Head of caudate nucleus (tissue), 42 donors: ENCODE data around the gene LCOR.

Experiments
- DNase-seq, 42 donors: peaks; one replicate each; pipeline versions ENCODE4 v3.0.0 to v3.0.0-alpha.2; 2020 to 2021; ENCODE audit warnings: mixed read lengths in 7 of 42
- intact Hi-C: fragments of 100-400 bp; cut with DNase I; formaldehyde crosslinking; loops from one replicate; pipeline ENCODE4 v1.15.0; 2022

LCOR gene

GRCh38 chr10:96998329-96998888, 166.3 kb downstream of the LCOR start:
- intact Hi-C loops = no loop called here
- DNase-seq = no peak

DNA sequence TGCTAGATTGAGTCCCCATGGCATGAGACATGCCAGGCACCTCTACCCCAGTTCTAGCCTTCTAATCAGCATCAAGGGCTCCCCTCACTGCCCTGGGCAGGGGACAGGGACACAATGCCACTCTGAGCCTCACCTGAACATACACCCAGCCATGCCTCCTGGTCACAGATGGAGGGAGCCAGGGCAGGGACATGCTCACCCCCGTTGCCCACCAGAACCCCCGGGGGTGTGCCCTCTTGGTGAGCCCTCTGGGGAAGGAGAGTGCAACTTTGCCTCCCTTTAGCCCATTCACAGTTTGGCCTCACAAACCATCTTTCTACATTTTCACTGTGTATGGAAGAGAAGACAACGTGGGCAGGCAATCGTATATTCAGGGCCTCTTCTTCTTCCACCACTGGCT, 167.2 kb downstream of the LCOR start:
- intact Hi-C loops = no loop called here
- DNase-seq = peak in 1 of 42 donors; percentile 1

GRCh38 chr10:96999987-97000386, 167.9 kb downstream of the LCOR start:
- DNase-seq = peak in 1 of 42 donors; percentile 2
- intact Hi-C loops = no loop called here

DNA sequence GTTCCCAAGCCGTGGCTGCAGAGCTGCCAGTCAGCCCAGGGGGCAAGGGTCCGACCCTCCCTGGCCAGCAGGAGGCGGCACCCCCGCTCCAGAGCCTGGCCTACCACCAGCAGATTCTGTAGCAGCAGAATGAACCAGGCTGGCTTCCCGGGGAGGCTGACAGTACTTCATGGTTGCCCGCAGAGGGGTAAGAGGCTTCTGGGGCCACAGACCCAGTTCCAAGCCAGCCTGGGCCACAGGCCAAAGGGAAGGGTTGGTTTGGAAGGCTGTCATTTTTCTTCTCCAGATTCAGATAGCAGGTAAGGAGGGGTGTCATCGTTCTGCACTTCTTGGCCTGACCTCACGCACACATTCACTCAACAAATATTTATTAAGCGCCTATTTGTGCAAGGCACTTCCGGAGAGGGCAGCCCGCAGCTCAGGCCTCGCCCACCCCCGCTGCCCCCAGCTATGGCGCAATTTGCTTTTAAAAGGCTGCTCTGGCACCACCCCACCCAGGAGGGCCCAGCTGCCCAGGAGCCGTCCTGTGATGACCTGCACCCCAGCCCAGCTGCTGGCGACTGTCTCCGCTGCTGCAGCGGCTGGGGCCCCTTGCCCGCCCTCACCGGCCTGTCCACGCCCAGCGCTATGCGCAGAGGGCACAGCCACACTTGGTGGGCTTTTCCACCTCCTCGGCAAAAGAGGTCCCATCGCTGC, 168.5 kb downstream of the LCOR start:
- DNase-seq = peak in 1 of 42 donors; percentile 5
- intact Hi-C loops = no loop called here

DNA sequence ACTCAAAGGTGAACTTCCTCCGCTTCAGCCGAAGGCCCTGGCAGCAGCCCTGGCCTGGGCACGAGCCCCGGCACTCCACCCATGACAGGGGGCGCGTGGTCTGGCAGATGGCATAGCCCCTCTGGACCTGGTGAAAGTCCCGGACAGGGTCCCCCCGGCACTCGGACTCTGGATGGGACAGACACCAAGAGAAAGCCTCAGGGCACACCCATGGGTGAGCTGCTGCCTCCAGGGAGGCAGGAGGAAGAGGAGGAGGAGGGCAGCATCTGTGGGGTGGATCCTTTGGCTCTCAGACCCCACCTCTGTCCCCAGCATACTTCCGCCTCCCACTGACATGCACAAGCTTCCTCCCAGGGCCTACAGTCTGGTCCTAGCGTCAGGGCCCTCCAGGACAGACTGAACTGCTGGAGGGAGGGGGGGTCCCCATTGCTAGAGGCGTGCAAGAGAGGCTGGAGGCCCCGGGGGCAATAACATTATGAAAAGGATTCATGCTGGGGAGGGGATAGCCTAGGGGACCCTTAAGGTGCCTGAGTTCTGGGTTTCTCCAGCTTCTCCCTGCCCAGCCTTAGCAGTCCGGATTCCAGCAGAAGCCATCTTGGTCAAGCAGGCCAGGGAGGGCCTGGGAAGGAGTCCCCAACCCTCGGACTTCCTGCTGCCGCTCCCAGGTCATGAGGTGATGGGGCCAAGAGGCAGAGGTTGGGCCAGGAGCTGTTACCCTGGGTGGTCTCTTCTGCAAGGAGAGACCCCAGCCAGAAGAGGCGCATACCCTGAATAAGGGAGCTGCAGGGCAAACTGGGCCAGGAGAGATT, 169.3 kb downstream of the LCOR start:
- intact Hi-C loops = no loop called here
- peak in 1 of 42 donors; percentile 4 for DNase-seq

DNA sequence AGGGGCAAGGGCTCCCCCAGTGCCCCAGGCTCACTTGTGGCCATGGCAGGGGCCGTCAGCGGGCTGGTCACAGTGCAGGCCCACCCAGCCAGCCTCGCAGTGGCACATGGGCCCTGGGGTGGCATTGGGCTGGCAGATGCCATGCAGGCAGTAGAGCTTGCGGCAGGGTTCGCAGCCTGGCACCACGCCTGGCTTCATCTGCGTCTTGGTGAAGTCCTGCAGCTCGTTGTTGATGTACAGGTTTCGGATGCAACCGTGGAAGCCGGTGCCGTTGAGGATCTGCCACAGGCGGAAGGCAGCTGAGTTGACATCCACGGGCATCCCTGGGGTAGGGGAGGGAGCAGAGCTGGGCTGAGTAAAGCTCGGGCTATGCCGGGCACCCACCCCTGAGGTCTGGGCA, 170.6 kb downstream of the LCOR start:
- DNase-seq = peak in 1 of 42 donors; percentile 6
- intact Hi-C loops = no loop called here

- intact Hi-C loops = no loop called here
These were observed 171.2 kb downstream of the LCOR start for GRCh38 chr10:97003151-97003803.

DNA sequence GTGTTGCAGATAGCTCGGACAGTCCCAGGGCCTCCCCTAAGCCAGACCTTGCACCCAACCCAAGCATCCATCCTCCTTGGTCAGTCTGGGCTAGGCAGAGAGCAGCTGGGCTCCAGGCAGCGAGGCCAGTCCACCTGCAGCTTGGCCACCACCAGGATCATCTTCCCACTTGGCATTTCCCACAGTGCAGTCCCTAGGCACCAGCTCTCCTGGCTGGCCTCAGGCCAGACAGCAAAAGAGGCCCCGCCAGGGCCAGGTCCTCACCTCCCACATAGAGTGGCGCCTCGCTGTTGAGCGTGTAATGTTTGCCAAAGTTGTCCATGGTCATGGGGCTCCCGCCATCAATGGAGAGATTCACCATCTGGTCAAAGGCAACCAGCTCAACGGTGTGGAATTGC, 171.7 kb downstream of the LCOR start:
- intact Hi-C loops = no loop called here
- no peak for DNase-seq

More at GRCh38 chr10:97003151-97003803, 171.2 kb downstream of the LCOR start:
- no peak for DNase-seq

- peak in 1 of 42 donors; percentile 0 for DNase-seq
- intact Hi-C loops = no loop called here
These were observed 172.5 kb downstream of the LCOR start for GRCh38 chr10:97004591-97004990.

DNA sequence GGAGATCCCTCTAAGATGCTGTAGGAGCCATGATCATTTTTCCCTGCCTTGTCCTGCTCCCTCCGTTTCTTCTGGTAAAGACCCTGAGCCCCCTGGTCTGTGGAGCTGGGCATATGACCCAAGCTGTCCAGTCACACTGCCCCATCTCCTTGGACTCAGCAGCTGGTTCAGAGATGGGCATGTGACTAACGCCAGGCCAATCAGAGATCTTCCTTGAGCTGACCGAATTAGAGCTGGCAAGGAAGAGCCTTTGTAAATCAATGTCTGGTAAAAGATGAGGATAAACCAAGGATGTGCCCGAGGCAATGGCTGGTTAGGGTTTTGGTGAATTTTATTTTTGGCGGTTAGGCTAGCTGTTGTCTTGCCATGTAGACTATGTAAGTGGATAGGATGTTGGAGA, 173.3 kb downstream of the LCOR start:
- DNase-seq = no peak
- intact Hi-C loops = no loop called here

DNA sequence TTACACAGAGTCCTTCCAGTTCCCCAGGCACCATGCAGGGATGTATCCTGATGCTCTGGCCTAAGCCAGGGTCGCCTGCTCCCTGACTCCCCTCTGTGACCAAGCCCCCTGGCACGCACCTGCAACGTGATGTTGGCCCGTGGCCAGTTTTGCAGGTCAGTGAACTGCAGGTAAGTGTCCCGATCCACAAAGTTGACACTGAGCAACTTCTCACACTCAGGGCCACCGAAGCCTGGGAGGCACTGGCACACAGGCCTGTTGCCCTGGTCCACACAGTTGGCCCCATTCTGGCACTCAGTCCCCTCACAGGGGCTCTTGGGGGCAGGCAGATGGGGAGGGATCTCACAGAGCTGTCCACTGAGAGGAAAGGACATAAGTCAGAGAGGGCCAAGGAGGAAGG, 174.3 kb downstream of the LCOR start:
- intact Hi-C loops = no loop called here
- peak in 1 of 42 donors; percentile 2 for DNase-seq

DNA sequence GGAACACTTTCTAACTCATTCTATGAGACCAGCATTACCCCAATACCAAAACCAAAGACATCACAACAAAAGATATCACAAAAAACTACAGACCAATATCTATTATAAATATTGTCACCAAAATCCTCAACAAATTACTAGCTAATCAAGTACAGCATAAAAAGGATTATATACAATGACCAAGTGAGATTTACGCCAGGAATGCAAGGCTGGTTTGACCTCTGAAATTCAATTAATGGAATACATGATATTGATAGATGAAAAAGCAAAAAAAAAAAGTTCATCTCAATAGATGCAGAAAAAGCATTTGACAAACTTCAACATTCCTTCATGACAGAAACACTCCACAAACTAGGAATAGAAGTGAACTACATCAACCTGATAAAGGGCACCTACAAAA, 175.3 kb downstream of the LCOR start:
- DNase-seq = no peak
- intact Hi-C loops = no loop called here

- DNase-seq = peak in 1 of 42 donors; percentile 9
- intact Hi-C loops = no loop called here
These were observed 178.7 kb downstream of the LCOR start for GRCh38 chr10:97010695-97011206.

DNA sequence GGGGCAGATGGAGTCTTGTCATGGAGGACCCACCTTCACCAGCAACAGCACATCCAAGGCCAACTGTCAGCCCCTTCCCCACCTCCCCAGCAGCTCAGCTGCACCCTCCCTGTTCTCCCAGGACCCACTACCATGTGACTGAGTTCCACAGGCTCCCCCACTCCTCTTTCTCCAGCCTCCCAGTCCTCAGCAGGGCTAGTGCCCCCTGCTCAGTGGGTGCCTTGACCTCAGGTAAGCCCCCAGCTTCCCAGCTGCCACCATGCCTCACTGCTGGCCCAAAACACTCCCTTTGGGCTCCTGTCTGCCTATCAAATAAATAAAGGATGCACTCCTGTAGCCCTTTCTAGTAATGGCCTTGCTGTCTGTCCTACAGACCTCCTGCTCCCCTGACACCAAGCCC, 179.3 kb downstream of the LCOR start:
- intact Hi-C loops = no loop called here
- DNase-seq = peak in 2 of 42 donors; percentile 8 to 21

DNA sequence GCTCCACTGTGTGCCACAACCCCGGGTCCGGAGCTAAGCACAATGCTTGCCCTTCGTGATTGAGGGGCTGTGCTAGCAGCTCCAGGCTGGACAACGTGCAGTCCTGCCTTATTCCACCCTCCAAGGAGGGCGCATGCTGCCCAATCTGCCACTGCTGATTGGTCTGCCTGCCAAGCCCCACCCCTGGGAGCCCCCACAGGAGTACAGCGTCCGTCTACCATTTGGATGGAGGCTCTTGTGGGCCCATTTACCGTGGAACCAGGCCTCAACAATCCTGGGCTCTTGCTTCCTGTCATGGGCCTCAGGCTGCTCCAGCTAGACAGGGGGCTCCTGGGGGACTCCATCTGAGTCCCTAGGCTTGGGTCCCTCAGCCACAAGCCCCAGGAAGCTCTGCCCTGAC, 180.4 kb downstream of the LCOR start:
- intact Hi-C loops = no loop called here
- peak in 2 of 42 donors; percentile 10 to 33 for DNase-seq

- peak in 2 of 42 donors; percentile 1 to 16 for DNase-seq
- intact Hi-C loops = no loop called here
These were observed 181.5 kb downstream of the LCOR start for GRCh38 chr10:97013568-97013967.

GRCh38 chr10:97013983-97014382, 181.9 kb downstream of the LCOR start:
- intact Hi-C loops = no loop called here
- DNase-seq = peak in 2 of 42 donors; percentile 0 to 7

DNA sequence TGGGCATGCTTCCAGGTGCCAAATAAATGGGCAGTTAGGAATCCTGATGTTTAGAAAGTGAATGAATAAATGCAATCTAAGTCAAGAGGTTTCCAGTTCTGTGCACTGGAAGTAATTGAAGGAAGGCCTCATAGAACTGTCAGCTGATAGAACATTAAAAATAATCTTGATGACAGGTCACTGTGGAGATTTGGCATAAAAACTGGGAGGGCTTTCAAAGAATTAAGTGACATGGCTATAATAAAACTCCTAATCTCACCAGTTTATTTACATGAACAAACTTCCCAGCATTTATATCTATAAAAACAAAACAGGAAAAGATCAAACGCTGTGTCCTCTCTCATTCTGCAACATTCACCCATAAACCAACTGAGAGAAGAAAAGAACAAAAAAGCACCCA, 183.1 kb downstream of the LCOR start:
- no peak for DNase-seq
- intact Hi-C loops = no loop called here

DNA sequence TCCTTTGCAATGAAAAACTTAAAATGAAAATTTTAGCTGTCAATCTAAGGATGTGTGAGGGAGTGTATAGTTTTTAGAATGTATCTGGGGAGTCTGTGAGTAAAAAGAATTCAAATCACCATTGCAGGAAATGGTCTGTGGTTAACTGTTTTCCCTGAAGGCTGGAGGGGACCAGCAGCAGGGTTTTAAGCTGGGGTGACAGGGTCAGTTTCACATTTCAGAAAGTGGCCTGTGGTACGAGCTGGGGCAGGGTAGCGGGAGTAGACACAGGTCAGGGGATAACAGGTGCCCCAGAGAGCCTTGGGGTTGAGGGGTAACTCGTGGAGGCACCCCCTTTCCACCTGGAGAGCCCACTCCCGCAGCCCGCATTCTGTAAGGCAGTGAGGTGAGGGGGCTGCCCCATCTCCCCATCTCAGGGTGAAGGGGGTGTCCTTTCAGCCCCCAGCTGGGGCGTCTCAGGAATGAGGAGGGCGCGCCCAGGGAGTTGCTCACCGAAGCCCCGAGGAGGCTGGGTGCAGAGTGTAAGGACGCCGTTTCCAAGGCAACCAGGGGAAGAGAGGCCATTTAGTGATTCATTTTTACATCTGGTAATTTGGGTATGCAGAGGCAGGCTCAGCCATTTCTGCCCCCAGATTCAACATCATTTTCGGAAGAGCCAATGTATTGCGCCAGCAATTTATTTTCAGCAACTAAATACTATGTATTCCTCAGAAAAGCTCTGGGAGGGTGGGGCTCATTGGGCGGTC, 184.8 kb downstream of the LCOR start:
- peak in 32 of 42 donors; percentile 11 to 79 (median 42) for DNase-seq
- intact Hi-C loops = no loop called here
